Stimulated activated CD4-positive, alpha-beta T cell treated with anti-CD3 and anti-CD28 coated beads, Interleukin-15, amount 100 ng/mL, for 24 hours (primary cell): Measurements from ENCODE around the gene COX6B2.
A peak's percentile ranks its signal among the peaks of the same experiment; 100 is the strongest.

Experiments
- DNase-seq: peaks from one replicate; pipeline ENCODE4 v3.0.0-alpha.2; 2020

The COX6B2 gene

DNA sequence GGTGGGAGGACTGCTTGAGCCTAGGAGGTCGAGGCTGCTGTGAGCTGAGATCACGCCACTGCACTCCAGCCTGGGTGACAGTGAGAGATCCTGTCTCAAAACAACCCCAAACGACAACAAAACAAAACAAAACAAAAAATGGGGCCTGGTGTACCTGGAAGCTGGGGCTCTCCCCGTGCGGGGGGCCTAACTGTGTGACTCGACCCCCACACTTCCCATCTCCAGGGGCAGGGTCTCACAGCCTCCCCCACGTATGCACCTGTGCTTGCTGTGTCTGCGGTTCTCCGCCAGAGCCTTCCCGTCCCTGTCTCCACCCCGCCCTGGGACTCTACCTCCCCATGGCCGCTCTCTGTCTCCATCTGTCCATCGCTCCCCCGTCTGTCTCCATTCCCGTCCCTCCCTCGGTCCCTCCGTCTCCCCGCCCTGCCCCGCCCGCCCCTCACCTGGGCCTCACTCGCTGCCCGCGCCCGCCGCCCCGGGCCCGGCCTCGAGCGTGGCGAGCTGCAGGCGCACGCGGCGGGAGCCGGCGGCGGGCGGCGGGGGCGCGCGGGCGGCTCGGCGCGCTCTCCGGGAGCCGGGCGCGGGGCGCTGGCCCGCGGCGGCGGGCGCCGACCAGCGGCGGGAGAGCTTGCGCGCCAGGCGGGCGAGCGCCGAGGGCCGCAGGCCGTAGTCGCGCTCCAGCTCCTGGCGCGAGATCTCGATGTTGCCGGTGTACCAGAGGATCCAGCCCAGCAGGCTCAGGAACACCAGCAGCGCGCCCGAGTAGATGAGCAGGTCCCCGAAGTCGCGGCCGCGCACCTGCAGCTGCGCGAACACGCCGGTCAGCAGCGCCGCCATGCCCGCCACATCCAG is 29.0 kb upstream of the COX6B2 start:
- DNase-seq, result peak; percentile 70

DNA sequence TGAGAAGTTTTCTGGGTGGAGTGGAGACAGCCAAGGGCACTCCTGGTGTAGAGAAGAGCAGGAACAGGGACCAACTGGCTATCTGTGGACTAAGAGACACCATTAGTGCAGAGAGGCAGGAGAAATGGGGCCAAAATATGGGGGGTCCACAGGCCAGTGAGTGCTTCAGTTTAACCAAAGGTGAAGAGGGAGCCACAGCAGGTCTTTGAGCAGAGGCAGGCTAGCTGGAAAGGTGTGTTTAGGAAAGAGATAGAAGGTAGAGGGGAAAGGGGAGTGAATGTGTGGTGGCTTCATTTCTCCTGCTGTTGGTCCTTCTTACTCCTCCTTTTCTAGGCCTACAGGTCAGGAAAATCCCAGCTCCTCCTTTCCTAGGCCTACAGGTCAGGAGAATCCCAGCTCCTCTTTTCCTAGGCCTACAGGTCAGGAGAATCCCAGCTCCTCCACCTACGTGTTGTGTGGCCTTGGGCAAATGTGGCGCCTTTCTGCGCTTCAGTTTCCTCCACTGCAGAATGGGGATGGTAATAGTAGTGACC is 28.1 kb upstream of the COX6B2 start:
- no peak for DNase-seq

DNA sequence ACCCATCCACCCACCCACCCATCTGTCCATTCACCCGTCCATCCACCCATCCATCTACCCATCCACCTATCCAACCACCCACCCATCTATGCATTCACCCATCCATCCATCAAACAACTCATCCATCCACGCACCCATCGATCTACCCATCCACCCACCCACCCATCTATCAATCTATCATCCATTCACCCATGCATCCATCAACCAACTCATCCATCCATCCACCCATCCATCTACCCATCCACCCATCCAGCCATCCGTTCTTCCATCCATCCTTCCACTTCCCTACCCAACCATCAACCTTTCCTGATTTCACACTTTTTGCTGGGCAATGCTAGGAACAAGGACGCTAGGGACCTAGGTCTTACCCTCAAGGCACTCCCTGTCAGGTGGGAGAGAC is 27.5 kb upstream of the COX6B2 start:
- no peak for DNase-seq

DNA sequence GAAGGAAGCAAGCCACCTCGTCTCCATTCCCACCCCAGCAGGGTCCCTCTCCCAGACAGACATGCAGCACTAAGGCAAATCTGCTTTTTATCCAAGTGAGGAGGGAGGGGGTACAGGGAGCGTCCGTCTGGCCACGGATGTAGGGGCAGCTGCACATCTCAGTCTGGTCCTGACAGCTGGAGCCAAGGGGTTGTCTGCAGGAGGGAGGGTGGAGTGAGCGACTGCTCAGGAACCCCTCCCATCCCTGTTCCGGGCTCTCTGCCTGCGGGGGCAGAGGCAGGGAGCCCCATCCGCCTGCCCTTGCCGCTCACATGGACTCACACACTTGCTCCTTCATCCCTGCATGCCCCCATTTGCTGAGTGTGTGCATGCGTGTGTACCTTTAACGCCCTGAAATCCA is 24.7 kb upstream of the COX6B2 start:
- DNase-seq, result no peak

DNA sequence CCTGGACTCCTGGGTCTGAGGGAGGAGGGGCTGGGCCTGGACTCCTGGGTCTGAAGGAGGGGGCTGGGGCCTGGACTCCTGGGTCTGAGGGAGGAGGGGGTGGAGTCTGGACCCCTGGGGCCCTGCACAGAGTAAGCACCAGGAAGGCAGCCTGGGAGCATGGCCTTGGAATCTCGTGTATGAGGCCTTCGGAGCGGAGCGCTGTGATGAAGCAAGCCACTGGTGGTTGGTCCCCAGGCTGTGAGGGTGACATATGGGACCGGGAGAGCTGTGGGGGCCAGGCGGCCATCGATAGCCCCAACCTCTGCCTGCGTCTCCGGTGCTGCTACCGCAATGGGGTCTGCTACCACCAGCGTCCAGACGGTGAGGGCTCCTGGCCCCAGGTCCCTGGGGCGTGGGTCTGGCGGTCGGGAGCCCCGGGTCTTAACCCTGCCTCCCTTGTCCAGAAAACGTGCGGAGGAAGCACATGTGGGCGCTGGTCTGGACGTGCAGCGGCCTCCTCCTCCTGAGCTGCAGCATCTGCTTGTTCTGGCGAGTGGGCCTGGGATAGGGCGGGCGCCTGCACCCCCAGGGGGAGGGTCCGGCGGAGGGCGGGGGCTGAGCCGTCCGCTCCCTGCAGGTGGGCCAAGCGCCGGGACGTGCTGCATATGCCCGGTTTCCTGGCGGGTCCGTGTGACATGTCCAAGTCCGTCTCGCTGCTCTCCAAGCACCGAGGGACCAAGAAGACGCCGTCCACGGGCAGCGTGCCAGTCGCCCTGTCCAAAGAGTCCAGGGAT is 23.0 kb upstream of the COX6B2 start:
- DNase-seq, result no peak

DNA sequence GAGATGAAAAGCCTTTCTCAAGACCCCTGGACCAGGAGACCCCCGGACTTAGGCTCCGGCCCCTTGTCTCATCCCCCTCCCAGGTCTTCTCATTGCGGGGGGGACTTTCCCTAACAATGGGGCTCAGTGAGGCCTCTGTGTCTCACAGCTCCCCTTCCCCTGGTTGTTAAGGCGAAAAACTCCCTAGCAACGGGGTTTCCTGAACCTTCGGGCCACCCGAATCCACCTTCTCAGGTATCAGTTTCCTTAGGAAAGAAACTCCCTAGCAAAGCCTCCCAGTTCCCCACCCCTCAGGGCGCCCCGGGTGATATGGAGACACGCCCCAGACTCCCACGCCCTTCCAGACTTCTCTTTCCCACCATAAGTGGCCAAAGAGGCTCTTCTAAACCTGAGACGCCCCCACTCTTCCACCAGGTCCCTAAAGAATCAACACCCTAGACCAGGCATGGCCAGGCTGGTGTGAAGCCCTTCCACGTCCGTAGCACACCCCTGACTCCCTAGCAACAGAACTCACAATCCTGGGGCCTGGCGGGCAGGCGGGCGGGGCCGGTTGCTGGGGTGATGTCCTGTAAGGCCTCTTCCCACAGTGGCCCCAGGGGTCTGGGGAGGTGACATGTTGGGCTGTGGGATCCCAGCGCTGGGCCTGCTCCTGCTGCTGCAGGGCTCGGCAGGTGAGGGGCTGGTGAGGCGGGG is 21.9 kb upstream of the COX6B2 start, which contains the start of gene TMEM190:
Gene TMEM190 (plus strand): TSS at position 586 of the 693 bp plus-strand sequence. CDS start 28 bp downstream, at position 614.
- no peak for DNase-seq

DNA sequence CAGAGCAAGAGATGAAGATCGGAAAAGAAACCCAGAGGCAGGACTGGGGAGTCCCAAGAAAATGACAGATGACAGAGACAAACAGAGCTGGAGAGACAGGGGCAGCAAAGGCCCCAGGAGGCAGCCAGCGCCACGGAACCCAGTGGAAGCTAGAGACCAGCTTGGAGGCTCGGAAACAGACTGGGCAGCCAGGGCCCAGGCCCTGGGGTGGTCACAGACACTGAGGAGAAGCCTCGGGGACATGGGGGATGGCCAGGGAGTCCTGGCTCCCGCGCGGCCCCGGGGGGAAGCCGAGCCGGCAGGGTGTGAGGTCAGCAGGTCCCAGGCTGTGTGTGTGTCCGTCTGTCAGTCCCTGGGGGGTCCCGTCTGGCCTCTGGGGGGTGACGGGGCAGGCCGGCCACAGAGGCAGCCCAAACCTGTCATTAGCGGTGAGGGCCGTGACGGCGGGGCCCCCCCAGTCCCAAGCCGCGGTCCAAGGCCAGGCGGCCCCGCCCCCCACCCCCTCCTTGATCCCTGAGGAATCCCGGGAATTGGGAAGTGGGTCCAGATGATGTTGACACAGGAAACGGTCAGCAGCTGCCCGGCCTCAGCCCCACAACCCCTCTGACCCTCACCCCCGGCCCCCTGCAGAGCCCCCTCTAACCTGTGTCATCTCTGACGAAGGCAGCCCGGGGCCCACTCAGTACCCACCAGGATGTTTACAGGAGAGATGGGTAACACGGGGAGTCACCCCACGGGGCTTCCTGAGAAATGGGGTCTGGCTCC is 19.7 kb upstream of the COX6B2 start:
- DNase-seq, result no peak

DNA sequence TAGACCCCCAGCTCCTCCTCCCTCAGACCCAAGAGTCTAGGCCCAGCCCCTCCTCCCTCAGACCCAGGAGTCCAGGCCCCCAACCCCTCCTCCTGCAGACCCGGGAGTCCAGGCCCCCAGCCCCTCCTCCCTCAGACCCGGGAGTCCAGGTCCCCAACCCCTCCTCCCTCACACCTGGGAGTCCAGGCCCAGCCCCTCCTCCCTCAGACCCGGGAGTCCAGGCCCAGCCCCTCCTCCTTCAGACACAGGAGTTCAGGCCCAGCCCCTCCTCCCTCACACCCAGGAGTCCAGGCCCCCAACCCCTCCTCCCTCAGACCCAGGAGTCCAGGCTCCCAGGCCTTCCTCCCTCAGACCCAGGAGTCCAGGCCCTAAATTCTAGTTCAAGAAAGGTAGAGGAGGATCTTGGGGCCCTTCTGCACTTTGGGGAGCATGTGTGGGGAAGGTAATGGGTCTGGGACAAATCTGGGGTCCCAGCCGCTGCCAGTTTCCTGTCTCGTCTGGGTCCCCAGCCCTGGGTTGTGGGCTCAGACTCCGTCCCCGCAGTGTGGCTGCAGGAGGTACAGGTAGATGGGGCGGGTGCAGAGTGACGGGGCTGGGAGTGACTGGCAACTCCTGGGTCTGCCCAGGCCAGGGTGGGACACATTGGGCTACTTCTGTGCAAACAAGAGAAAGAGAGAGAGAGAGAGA is 18.9 kb upstream of the COX6B2 start:
- DNase-seq, result no peak

DNA sequence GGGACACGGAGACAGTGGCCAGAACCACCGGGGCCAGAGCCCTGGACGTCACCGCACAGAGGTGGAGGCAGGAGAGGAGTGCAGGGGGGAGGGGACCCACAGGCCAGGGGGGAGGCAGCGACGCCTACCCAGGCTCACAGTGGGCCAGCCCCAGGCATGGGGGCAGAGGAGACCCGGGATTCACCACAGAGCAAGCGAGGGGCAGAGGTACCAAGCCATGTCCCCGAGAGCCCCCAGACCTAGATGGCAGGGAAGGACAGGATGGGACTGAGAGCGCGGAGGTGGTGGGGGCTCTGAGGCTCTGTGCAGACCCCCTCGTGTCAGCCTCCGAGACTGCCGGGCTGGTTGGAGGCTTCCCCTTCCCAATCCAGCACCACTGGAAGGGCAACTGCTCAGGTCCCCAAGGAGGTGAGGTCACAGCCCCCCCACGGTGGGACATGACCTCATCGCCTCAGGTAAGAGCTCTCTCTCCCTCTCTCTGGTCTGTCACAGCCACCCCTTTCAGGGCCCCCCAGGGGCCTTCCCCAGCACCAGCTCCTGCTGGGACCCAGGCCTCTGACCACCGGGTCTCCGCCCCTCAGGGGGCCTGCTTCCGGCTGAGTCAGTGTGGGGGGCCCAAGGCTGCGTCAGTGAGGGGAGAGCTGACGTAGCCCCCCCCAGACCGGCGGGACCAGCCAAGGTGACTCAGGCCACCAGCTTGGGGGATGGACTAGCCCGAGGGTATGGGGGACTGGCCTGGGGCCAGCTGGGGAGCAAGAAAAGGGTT is 18.0 kb upstream of the COX6B2 start:
- no peak for DNase-seq

DNA sequence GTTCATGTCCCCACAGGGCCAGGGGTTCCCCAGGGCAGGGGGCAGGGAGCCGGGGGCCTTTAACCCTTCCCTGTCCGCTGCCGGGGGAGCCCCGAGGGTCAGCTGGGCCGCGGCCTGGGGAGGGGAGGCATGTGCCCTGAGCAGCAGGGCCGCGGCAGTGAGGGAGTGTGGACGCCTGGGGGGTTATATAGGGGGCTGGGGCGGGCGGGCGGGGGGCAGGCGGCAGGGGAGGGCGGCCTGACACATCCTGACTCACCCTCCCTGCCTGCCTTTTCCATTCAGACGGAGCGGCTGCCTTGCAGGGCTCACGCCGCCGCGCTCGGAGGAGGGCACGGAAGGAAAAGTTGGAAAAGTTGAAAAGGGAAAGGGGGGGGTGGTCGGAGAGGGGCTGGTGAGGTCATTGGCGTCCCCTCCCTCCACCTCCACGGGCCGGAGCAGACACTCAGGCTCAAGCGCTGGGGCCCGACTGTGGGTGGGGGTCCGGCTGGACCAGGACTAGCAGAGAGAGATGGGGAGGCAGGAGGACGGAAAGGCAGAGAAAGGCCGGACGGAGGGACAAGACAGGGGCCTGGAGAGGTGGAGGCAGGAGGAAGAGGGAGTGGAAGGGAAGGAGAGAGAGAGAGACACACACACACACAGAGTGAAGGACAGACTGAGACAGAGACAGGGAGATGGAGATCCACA is 15.9 kb upstream of the COX6B2 start, which contains the start of gene IL11:
Gene IL11 (minus strand): TSS at position 159 of the 684 bp plus-strand sequence. CDS start 153 bp downstream, at position 6.
- no peak for DNase-seq

DNA sequence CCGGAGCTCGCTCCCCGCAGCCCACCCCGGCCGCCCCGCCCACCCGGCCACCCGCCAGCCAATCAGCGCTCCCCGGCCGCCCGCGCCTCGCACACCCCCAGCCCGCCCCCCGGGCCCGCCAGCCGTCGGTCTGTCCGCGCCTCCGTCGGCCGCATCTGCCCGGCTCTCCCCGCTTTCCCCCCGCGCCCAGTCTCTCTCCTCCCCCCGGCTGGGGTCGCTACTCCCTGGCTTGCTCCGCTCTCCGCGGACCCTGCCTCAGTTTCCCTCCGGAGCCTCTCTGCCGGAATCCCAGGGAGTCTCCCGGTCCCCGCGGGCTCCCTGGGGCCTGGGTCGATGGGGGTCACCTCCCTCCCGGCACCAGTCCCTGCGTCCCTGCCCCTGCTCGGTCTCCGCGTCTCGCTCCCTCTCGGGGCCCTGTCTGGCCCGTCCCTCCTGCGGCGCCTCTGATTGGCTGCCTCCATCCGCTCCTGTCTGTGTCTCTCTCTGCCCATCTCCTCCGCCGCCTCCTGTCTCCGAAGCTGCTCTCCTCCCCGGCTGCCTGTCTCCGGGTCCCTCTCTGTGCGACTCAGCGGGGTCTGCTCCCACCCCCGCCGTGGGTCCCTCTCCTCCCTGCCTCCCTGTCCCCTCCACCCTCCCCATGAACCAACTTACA is 15.3 kb upstream of the COX6B2 start:
- peak; percentile 61 for DNase-seq

DNA sequence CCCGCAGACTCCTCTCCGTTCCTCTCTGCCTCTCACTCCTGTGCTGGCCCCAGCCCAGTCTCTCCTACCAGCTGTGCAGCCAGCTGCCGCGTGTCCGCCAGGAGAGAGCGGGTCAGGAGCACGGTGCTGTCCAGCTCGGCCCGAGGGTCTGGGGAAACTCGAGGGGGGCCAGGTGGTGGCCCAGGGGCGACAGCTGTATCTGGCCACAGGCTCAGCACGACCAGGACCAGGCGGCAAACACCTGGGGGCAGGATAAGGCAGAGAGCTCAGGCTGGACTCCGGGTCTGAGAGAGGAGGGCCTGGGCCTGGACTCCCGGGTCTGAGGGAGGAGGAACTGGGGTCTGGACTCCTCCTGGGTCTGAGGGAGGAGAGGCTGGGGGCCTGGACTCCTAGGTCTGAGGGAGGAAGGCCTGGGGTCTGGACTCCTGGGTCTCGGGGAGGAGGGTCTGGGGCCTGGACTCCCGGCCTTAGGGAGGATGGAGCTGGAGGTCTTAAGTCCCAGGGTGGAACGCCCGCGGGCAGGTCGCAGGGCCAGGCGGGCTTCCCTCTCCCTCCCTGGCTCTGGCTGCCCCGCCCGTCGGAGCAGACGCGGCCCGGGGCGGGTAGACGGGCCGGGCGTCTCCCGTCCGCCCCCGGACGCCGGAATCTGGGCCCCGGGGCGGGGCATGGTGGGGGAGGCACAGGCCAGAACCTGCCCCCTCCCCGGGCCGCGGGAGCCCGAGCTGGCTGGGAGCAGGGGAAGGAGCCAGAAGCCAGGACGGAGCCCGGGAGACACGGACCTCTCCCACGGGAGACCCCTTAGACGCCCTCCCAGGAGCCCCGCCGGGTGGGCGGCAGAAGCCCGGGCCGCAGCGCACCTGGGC is 14.4 kb upstream of the COX6B2 start:
- peak; percentile 52 for DNase-seq

DNA sequence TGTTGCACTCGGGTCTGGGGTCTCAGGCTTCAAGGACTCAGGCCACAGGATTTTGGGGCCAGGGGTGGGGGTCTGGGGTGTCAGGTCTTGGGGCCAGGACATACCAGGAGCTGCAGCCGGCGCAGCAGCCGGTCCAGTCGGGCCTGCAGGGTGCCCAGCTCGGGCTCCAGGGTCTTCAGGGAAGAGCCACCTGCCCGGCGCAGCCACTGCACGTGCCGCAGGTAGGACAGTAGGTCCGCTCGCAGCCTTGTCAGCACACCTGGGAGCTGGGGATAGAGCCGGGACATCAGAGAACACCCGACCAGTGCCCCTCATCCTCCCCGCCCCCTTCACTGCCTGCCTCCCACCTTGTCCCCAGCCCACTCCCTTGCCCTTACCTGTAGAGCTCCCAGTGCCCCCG is 13.6 kb upstream of the COX6B2 start:
- no peak for DNase-seq

DNA sequence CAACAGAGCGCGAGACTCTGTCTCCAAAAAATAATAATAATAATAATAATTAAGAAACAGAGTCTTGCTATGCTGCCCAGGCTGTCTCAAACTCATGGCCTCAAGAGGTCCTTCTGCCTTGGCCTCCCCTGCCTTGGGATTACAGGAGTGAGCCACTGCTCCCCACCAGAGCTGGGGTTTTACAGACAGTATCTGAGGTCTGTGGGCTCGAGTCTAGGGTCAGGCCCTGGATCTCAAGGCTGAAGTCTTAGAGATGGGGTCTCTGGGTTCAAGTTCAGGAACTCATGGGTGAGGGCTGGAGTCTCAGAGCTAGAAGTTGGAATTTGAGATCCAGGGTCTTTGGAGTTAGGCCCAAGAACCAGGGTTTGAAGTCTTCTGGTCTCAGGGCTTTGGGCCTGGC is 12.3 kb upstream of the COX6B2 start:
- no peak for DNase-seq

DNA sequence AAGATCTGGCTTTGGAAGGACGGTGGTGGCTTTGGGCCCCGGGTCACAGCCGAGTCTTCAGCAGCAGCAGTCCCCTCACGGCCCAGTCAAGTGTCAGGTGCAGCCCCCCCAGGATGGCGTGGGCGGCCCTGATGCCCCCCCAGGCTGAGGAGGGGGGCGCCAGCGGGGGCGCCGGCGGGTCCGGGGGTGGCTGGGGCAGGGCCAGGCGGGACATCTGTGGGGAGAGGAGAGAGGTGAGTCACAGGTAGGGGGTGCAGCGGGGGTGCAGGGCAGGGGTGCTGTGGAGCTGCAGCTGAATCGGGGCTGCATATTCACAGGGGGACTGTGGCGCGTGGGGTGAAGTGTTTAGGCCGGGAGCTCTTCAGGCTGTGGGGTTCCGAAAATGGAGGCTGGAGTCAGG is 11.4 kb upstream of the COX6B2 start:
- no peak for DNase-seq

DNA sequence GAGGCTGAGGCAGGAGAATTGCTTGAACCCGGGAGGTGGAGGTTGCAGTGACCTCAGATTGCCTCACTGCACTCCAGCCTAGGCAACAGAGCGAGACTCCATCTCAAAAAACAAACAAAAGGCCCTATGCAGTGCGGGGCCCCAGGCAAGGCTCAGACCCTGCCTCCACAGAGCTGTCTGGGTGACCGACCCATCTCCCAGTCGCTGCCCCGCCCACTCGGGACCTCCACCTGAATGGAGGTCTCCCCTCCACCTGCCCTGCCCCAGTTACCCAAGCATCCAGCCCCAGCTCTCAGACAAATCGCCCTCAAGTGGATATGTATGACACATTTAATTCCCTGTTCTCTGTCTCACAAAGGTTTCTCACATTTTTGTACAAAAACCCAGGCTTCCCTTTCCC is 10.7 kb upstream of the COX6B2 start:
- DNase-seq, result no peak

DNA sequence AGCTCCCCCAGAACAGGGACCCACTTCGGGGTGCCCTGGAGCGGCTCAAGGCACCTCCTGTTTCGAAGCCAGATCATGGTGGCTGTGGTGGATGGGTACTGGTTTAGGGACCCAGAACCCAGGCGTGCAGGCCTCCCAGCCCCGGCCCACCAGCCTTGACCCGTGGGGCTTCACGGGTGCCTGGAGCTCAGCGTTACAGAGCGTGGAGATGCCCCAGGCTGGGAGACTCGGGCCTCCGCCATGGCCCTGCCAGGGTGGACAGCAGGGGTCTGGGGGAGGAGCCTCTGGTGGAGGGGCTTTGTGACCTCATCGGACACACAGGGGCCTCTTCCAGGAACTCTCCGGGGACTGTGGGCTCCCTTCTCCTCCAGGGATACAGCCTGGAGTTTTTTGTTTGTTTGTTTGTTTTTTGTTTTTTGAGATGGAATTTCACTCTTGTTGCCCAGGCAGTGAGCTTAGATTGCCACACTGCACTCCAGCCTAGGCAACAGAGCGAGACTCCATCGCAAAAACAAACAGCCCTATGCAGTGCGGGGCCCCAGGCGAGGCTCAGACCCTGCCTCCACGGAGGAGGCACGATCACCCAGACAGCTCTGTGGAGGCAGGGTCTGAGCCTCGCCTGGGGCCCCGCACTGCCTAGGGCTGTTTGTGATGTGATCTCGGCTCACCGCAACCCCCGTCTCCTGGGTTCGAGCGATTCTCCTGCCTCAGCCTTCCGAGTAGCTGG is 8.6 kb upstream of the COX6B2 start, which contains the start of gene GARIN5B:
Gene GARIN5B (minus strand): TSS at position 271 of the 727 bp plus-strand sequence. CDS start 194 bp downstream, at position 77.
- DNase-seq, result no peak
